Head of caudate nucleus (tissue), 42 donors: ENCODE data around the gene TYMP.

Experiments
- DNase-seq, 42 donors: peaks; one replicate each; pipeline versions ENCODE4 v3.0.0 to v3.0.0-alpha.2; 2020 to 2021; ENCODE audit warnings: mixed read lengths in 7 of 42
- intact Hi-C: fragments of 100-400 bp; cut with DNase I; formaldehyde crosslinking; loops from one replicate; pipeline ENCODE4 v1.15.0; 2022

TYMP gene

DNA sequence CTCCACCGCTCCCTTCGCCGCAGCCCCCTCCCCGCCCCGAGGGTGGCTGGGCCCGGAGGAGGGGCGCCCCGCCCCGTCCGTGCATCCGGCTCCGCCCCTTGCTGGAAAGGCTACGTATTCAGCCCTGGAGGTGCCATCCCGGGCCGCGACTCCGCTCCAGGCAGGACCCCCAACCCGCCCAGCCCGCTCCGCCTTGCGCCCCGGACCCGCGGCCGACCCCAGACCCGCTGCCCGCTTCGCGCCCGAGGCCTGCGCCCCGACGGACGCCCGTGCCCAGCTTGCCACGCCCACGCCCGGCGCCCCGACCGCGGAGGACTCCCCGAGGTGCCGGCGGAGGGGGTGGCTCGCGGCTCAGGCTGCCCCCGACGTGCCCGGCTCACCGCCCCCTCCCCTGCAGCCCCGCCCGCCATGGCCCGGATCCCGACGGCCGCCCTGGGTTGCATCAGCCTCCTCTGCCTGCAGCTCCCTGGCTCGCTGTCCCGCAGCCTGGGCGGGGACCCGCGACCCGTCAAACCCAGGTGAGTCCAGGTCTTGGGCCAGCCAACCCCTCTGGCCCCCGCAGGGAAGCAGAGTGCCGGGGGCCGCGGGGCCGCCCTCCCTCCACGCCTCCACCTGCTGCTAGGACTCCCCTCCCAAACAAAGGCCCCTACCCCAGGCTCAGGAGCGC is 48.2 kb downstream of the TYMP start, which contains the start of gene ADM2:
TSS of gene ADM2 (plus strand) at position 104 of the 667 bp plus-strand sequence. CDS start at position 409, 305 bp downstream.
- DNase-seq: no peak
- intact Hi-C loops: no loop called here

DNA sequence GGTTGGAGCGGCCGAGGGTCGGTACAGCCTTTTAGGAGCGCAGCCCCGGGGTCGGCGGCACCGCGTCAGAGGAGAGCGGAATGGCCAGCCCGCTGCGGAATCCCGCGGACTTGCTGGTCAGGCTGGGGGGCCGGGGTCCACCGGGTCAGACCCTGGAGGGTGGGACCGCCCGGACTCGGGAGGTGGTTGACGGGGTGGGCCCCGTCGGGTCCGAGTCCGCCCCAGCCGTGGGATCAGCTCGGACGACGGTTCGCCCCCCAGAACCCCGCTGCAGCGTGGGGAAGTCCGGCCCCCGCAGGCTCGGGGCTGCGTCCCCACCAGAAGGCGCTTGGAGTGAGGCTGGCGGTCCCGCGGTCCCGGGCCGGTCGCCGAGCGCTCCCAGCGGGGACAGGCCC is 48.8 kb downstream of the TYMP start:
- intact Hi-C loops: no loop called here
- no peak for DNase-seq

DNA sequence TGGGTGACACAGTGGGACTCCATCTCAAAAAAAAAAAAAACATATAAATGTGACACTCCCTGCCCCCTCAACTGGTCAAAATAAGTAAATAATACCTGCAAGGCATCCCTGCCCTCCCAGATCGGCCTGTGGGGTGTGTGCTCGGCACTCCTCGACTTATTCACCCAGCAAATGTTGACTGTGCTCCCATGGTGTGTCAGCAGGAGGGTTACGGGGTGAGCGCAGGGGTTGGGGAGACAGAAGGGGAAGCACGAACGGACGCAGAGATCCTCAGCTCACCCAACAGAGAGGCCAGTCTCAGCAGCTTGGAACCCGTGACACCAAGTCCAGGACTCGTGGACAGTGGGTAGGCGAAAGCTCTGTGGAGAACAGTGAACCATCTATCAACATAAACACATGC is 50.1 kb downstream of the TYMP start:
- intact Hi-C loops: no loop called here
- DNase-seq: no peak

DNA sequence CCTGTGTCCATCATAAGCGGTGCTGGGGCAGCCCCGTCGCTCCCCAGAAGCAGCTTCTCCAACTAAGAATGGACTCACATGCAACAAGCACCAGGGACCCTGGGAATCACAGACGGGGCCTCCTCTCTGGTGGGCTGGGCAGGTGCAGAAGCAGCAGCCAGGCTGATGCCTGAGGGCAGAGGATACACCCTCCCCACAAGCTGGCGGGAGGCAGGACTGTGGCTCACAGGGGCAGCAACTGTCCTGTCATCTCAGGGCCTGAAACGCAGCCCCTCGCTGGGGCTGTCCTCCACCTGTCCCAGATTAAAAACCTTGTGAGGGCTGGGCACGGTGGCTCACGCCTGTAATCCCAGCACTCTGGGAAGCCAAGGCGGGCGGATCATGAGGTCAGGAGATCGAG is 51.9 kb downstream of the TYMP start:
- DNase-seq: no peak
- intact Hi-C loops: no loop called here

DNA sequence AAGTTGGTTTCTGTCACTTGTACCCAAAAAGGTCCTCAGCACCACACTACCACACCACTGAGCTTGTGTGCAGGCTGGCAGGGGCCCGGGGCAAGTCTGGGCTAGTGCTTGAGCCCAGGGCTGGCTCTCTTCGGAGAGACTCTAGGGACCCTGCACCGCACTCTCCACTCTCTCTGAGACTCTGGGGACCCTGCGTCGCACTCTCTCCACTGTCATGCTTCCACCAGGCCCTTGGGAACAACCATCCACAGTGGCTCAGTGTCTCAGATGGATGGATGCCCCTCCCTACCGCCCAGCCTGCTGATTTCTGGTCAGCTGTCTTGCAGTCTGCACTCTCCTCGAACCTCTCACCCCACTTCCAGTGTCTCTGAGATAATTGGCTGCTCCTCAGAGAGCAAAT is 52.9 kb downstream of the TYMP start:
- intact Hi-C loops: no loop called here

More for the DNA sequence above, 52.9 kb downstream of the TYMP start:
- no peak for DNase-seq
